ENCODE data around the gene NCOA3. TPM values are rescaled to one million over a fixed set of nuclear protein-coding genes. Genes with fewer than 3 reads are reported as not detected.

Gene NCOA3
- total RNA-seq, 4 donors from 2014 or later, result 41.6 to 74.7 (median 55.8) TPM

DNA sequence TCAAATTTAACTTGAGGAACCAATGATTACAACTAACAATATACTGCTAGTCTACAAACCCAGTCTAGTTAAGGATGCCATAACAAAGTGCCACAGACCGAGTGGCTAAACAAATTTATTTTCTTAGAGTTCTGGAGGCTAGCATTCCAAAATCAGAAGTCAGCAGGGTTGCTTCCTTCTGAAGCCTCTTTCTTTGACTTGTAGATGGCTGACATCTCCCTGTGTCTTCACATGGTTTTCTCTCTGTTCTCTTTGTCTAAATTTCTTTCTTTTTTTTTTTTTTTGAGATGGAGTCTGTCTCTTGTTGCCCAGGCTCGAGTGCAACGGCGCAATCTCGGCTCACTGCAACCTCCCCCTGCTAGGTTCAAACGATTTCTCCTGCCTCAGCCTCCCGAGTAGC, 56.1 kb downstream of the NCOA3 start:
- TF ChIP-seq, protein P1, sequence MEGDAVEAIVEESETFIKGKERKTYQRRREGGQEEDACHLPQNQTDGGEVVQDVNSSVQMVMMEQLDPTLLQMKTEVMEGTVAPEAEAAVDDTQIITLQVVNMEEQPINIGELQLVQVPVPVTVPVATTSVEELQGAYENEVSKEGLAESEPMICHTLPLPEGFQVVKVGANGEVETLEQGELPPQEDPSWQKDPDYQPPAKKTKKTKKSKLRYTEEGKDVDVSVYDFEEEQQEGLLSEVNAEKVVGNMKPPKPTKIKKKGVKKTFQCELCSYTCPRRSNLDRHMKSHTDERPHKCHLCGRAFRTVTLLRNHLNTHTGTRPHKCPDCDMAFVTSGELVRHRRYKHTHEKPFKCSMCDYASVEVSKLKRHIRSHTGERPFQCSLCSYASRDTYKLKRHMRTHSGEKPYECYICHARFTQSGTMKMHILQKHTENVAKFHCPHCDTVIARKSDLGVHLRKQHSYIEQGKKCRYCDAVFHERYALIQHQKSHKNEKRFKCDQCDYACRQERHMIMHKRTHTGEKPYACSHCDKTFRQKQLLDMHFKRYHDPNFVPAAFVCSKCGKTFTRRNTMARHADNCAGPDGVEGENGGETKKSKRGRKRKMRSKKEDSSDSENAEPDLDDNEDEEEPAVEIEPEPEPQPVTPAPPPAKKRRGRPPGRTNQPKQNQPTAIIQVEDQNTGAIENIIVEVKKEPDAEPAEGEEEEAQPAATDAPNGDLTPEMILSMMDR (IDR thresholded peaks at IDR 0.05; ENCODE audit: low read depth), result no peak

DNA sequence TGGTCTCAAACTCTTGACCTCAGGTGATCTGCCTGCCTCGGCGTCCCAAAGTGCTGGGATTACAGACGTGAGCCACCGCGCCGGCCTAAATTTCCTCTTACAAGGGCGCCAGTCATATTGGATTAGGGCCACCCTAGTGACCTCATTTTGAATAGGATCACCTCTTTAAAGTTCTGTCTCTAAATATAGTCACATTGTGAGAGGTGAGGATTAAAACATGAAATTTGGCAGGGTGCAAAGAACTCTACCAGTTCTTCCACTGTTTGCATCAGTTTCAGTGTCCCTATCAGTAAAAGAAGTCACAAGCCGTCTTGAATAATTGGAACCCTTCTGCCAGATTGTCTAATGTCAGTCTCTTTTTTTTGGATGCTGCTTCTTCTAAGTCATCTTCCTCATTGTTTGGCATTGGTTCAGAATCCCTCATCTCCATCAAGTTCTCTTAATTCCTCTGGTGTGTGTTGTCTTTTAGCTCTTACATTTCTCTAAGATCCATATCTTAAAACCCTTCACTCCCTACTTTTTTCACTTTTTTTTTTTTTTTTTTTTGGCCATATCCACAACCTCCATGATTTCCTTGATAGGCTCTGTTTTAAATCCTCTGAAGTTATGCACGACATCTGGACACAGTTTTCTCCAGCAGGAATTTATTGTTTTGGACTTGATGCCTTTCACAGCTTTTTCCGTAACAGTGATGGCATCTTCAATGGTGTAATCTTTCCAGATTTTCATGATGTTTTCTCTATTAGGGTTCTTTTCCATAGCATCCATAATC, 56.8 kb downstream of the NCOA3 start:
- TF ChIP-seq, protein P1 (IDR thresholded peaks at IDR 0.05; ENCODE audit: low read depth), result peak; percentile 57

DNA sequence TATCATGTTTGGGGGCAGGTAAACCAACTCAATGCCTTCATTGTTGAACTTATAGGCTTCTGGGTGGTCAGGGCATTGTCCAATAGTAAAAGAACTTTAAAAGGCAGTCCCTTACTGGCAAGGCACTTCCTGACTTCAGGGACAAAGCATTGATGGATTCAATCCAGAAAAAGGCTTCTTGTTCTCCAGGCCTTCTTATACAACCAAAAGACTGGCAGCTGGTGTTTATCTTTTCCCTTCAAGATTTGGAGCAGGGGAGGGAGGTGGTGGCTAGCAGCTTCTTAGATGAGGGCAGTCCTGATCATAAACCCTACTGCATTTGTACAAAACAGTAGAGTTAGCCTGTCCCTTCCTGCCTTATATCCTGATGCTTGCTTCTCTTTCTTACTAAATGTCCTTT, 57.5 kb downstream of the NCOA3 start:
- TF ChIP-seq, protein P1 (IDR thresholded peaks at IDR 0.05; ENCODE audit: low read depth), result no peak

DNA sequence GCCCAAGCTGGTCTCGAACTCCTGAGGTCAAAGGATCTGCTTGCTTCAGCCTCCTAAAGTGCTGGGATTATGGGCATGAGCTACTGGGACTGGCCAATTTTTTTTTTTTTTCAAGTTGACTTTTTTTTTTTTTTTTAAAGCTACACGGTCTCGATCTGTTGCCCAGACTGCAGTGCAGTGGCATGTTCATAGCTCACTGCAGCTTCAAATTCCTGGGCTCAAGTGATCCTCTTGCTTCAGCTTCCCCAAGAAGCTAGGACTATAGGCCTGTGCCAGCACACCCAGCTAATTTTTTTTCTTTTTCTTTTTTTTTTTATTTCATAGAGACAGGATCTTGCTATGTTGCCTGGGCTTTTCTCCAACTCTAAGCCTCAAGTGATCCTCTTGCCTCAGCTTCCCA, 59.5 kb downstream of the NCOA3 start:
- TF ChIP-seq, protein P1 (IDR thresholded peaks at IDR 0.05; ENCODE audit: low read depth), result no peak

DNA sequence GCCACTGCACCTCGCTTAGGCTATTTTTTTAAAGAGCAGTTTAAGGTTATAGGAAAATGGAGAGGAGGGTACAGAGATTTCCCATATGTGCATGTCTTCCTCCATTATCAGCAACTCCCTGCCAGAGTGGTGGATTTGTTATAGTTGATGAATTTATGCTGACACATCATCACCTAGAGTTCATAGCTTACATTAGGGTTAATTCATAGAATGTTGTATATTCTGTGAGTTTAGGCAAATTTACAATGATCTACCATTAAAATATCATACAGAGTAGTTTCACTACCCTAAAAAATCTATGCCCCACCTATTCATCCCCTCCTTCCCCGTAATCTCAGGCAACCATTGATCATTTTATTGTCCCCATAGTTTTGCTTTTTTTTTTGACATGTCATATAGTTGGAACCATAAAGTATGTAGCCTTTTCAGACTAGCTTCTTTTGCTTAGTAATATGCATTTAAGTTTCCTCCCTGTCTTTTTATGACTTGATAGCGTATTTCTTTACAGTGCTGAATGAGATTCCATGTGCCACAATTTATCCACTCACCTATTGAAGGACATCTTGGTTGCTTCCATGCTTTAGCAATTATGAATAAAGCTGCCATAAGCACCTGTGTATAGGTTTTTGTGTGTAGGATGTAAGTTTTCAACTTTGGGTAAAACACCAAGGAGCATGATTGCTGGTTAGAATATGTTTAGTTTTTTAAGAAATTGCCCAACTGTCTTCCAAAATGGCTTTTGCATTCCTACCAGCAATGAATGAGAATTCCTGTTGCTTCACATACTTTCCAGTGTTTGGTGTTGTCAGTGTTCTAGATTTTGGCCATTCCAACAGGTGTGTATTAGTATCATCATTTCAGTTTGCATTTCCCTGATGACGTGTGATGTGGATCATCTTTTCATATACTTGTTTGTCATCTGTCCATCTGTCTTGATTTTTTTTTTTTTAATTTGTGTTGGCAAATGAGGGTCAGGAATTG, 60.2 kb downstream of the NCOA3 start:
- TF ChIP-seq, protein P1 (IDR thresholded peaks at IDR 0.05; ENCODE audit: low read depth), result no peak

DNA sequence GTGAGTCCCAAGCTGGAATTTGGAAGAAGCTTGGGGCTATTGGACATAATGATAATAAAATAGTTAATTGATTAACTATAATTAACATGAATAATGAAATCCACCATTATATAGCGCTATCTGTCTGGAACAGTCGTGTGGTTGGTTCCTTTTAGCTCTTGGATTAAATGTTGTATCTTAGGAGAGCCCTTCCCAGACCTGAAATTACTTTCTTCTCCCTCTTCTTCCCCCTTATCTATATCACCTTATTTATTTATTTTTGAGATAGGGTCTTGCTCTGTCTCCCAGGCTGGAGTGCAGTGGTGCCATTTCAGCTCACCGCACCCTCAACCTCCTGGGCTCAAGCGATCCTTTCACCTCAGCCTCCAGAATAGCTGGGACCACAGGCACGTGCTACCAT, 64.6 kb downstream of the NCOA3 start:
- TF ChIP-seq, protein P1 (IDR thresholded peaks at IDR 0.05; ENCODE audit: low read depth), result no peak

DNA sequence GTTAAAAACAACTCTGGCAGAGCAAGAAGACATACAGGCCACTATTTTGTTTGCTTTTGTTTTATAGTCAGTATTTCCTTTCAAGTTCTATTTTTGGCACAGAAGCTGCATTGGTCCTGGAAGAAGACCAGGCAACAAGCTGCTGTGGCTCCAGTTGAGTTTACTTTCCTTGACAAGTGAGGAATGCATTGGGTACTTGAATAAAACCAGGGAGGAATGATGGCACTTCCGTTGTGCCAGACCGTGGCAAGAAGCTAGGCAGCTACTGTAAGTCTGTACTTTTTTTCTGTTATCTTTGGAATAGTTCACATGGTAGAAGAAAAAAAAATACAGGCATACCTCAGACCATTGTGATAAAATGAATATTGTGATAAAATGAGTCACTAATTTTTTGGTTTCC, 66.3 kb downstream of the NCOA3 start:
- TF ChIP-seq, protein P1 (IDR thresholded peaks at IDR 0.05; ENCODE audit: low read depth), result no peak
